Measurements from ENCODE around the gene HDAC1. TPM values are rescaled to one million over a fixed set of nuclear protein-coding genes. Genes with fewer than 3 reads are reported as not detected.

HDAC1 gene
- total and polyA plus RNA-seq, 10 of the 15 experiments (the other 5 are each of a cell fraction or from before 2014, with no cell fraction given) = 147 to 331 (median 168) TPM

- ChIA-PET POLR2A (interaction anchor here (0.6 to 2.8 kb wide), 3 partner anchors 10 to 337 kb away, joined by 3 to 13 read pairs (median 3); no protein-coding TSS in a partner anchor), CTCF (interaction anchor here (1.0 to 2.5 kb wide), 8 partner anchors 10 to 92 kb away, joined by 3 to 16 read pairs (median 8); no protein-coding TSS in a partner anchor), SMC1A (ENCODE audit: uncharacterized antibody, unreplicated experiment) (interaction anchor here (0.6 to 4.0 kb wide), 9 partner anchors 8 to 185 kb away, joined by 3 to 12 read pairs (median 6); no protein-coding TSS in a partner anchor), RAD21 (ENCODE audit: unreplicated experiment) (interaction anchor here (0.9 to 2.7 kb wide), 6 partner anchors 9 to 59 kb away, joined by 3 to 9 read pairs (median 4); no protein-coding TSS in a partner anchor)
- no peak for ATAC-seq
- no TSS peak for BruUV-seq (replicated peaks)
- Histone ChIP-seq H3K4me1 (ENCODE audit: control insufficient read depth, insufficient read depth, low read length) (peaks cover 14% of the 10 kb centered on the region), H3K79me2 (ENCODE audit: control insufficient read depth, insufficient read depth, low read length) (peaks cover 74% of the 10 kb centered on the region), H4K20me1 (ENCODE audit: control insufficient read depth, insufficient read depth) (peaks cover 3% of the 10 kb centered on the region; the same call in 1 of the 2 replicates), H3K9ac (ENCODE audit: control insufficient read depth, insufficient read depth, low read length) (no peak overlapping the region), H2AFZ (ENCODE audit: control insufficient read depth, low read depth, low read length) (no peak overlapping the region), H3K27ac (ENCODE audit: control insufficient read depth, insufficient read depth) (0 out of 2 replicates have a peak overlapping the region, but pooled peaks have one; percentile 8), H3K4me3 (no peak overlapping the region), H3K4me2 (ENCODE audit: control insufficient read depth, insufficient read depth) (peak overlapping the region; percentile 13; the same call in 1 of the 2 replicates), H3K27me3 (replicated peaks in 1 of 2; ENCODE audit: control insufficient read depth in 2 of 2, insufficient read depth in 2 of 2, low read length in 1 of 2) (no peaks in the 10 kb centered on the region), H3K9me3 (replicated peaks; ENCODE audit: control insufficient read depth, insufficient read depth, low read length) (peaks cover 11% of the 10 kb centered on the region), H3K36me3 (ENCODE audit: control insufficient read depth in 2 of 2, insufficient read depth in 2 of 2, low read length in 1 of 2) (peaks cover 17 to 33% of the 10 kb centered on the region in 2 experiments)
- intact Hi-C loops (cut with micrococcal nuclease; ENCODE audit: unreplicated experiment) = no loop called here
- no peak for TF ChIP-seq MTA3 (IDR thresholded peaks at IDR 0.05; ENCODE audit: borderline replicate concordance, low read length)
- TF ChIP-seq PML (IDR thresholded peaks at IDR 0.05; ENCODE audit: low read length) = no peak
- TF ChIP-seq MYB (IDR thresholded peaks at IDR 0.05; ENCODE audit: borderline replicate concordance, low read depth, low read length) = no peak
- no peak for TF ChIP-seq ZNF274 (IDR thresholded peaks at IDR 0.05; ENCODE audit: insufficient read depth, insufficient read length)
- TF ChIP-seq PAX5 (IDR thresholded peaks at IDR 0.05; ENCODE audit: borderline replicate concordance, low read depth, low read length) = no peak
- TF ChIP-seq ESRRA (IDR thresholded peaks at IDR 0.05; ENCODE audit: low read length) = no peak
- no peak for TF ChIP-seq FOS (IDR thresholded peaks at IDR 0.05; ENCODE audit: borderline replicate concordance, extremely low read depth, insufficient read length)
- TF ChIP-seq TCF7 (IDR thresholded peaks at IDR 0.05; ENCODE audit: borderline replicate concordance) = no peak
- TF ChIP-seq, protein P1, sequence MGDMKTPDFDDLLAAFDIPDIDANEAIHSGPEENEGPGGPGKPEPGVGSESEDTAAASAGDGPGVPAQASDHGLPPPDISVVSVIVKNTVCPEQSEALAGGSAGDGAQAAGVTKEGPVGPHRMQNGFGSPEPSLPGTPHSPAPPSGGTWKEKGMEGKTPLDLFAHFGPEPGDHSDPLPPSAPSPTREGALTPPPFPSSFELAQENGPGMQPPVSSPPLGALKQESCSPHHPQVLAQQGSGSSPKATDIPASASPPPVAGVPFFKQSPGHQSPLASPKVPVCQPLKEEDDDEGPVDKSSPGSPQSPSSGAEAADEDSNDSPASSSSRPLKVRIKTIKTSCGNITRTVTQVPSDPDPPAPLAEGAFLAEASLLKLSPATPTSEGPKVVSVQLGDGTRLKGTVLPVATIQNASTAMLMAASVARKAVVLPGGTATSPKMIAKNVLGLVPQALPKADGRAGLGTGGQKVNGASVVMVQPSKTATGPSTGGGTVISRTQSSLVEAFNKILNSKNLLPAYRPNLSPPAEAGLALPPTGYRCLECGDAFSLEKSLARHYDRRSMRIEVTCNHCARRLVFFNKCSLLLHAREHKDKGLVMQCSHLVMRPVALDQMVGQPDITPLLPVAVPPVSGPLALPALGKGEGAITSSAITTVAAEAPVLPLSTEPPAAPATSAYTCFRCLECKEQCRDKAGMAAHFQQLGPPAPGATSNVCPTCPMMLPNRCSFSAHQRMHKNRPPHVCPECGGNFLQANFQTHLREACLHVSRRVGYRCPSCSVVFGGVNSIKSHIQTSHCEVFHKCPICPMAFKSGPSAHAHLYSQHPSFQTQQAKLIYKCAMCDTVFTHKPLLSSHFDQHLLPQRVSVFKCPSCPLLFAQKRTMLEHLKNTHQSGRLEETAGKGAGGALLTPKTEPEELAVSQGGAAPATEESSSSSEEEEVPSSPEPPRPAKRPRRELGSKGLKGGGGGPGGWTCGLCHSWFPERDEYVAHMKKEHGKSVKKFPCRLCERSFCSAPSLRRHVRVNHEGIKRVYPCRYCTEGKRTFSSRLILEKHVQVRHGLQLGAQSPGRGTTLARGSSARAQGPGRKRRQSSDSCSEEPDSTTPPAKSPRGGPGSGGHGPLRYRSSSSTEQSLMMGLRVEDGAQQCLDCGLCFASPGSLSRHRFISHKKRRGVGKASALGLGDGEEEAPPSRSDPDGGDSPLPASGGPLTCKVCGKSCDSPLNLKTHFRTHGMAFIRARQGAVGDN (IDR thresholded peaks at IDR 0.05) = no peak
- TF ChIP-seq E2F4 (IDR thresholded peaks at IDR 0.05; ENCODE audit: low read depth, low read length) = no peak
- no peak for TF ChIP-seq STAT1 (conservative IDR thresholded peaks at IDR 0.05)
- no peak for TF ChIP-seq SIN3A (IDR thresholded peaks at IDR 0.05; ENCODE audit: low read depth, low read length)
- WGBS (ENCODE audit: insufficient coverage, insufficient replicate concordance, low lambda C conversion rate, missing lambda C conversion rate) = 77% methylated on average over 2 of the region's 2 CpGs
- FAIRE-seq = no peak
- in situ Hi-C loops (cut with MboI) = no loop called here
- DNase-seq (ENCODE audit: low read depth, low spot score) = no peak
Measured at GRCh38 chr1:32307324-32307723, 15.4 kb downstream of the HDAC1 start.

Measured in GM12878 (cell line).